Measurements from ENCODE around the gene UNC5CL. TPM values are rescaled to one million over a fixed set of nuclear protein-coding genes. Genes with fewer than 3 reads are reported as not detected.
"Not testable (repeated sequence)": the region's sequence is repeated elsewhere in the genome, so short reads cannot be mapped to it uniquely, and the experiment has no call there.

UNC5CL gene
- total RNA-seq, 2 donors from 2014 or later: 17.4 to 30.3 TPM

- H3K4me3 ChIP-seq; H3K27me3 ChIP-seq; H3K9me3 ChIP-seq; H3K36me3 ChIP-seq (replicated peaks in 1 of 2; ENCODE audit: insufficient read depth in 1 of 2, low read depth in 2 of 2); intact Hi-C loops (cut with DNase I); H3K27ac ChIP-seq: not testable (repeated sequence)
- DNase-seq (peak; percentile 69 to 76 (median 72)), ATAC-seq (peak; percentile 84)
- WGBS, 2 donors: 18 to 21% methylated on average over 7 of the region's 7 CpGs
- peaks cover 17% of the 10 kb centered on the region for H3K4me1 ChIP-seq
- peak; percentile 36 to 87 (median 69) for TF ChIP-seq CTCF (IDR thresholded peaks at IDR 0.05)
Observed at GRCh38 chr6:41006217-41006616, 32.8 kb downstream of the UNC5CL start.

DNA sequence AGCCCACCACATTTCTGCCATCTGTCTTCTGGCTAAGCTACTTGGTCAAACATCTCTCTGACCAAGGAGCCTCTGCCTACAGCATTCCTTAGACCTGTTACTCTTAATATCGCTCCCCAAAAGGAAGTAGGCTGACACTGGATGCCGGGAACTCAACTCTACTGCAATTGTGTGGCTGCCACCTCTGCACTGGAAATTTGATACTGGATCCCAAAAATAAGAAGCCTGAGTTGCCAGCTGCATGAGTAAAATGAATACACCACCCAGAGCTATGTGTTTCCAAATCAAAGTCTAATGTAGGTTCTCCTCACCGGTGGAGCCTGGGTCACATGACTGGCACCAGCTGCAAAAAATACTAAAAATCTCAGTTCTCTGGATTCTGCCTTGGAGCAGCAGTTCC is 36.9 kb downstream of the UNC5CL start:
- Histone ChIP-seq H3K36me3 (replicated peaks in 1 of 2; ENCODE audit: insufficient read depth in 1 of 2, low read depth in 2 of 2) (no peaks in the 10 kb centered on the region), H3K27me3 (no peaks in the 10 kb centered on the region), H3K4me3 (no peak overlapping the region), H3K27ac (no peak overlapping the region), H3K4me1 (peaks cover 49% of the 10 kb centered on the region), H3K9me3 (no peaks in the 10 kb centered on the region)
- DNase-seq (no peak), ATAC-seq (no peak)
- 63 to 73% methylated on average over 3 of the region's 3 CpGs for WGBS, 2 donors
- intact Hi-C loops (cut with DNase I): no loop called here
- TF ChIP-seq CTCF (IDR thresholded peaks at IDR 0.05) (no peak), POLR2A (IDR thresholded peaks at IDR 0.05) (no peak)

DNA sequence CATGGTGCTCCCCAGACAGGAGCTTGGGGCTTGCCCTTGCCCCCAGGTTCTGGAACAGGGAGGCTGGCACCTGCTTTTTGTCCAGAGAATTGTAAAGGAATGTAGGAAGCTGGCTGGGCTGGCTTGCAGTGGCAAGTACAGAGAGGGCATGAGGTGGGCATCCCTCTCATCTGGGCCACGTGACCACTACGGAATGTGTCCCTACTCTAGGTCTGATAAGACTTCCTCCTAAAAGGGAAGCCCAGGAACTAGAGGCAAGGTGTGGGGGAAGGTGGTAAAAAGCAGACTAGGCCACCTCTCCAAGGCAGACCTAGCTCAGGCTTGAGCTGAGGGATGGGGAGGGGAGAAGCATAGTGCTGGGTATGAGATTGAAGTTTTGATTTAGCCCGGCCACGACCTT is 38.8 kb downstream of the UNC5CL start:
- 71 to 81% methylated on average over 4 of the region's 4 CpGs for WGBS, 2 donors
- DNase-seq (peak in 2 of 4 donors; percentile 22), ATAC-seq (no peak)
- no peaks in the 10 kb centered on the region for H3K27me3 ChIP-seq
- H3K4me1 ChIP-seq: peaks cover 61% of the 10 kb centered on the region
- H3K36me3 ChIP-seq (replicated peaks in 1 of 2; ENCODE audit: insufficient read depth in 1 of 2, low read depth in 2 of 2): no peaks in the 10 kb centered on the region
- TF ChIP-seq POLR2A (IDR thresholded peaks at IDR 0.05) (no peak), CTCF (IDR thresholded peaks at IDR 0.05) (no peak)
- intact Hi-C loops (cut with DNase I): no loop called here
- peak overlapping the region in 3 of 4 donors; percentile 84 to 99 (median 92) for H3K27ac ChIP-seq
- H3K9me3 ChIP-seq: no peaks in the 10 kb centered on the region
- H3K4me3 ChIP-seq: no peak overlapping the region

DNA sequence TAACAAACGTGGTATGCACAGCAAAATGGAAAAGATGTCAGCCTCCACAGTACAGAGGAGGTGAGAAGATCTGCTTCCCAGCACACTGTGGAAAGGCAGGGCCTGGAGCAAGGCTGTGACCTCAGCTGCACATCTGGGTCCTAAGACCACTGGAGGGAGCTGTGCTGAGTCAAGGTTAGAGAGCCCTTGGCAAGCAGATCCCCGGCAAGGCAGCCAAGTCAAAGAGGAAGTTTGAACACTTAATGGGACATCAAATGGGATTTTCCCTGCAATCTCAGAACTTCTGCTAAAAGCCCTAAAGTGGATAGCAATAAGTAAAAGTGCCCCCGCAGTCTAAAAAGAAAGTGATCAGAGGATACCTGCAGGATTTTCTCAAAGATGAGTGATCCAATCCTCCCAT is 39.5 kb downstream of the UNC5CL start:
- no peaks in the 10 kb centered on the region for H3K27me3 ChIP-seq
- 25 to 34% methylated on average over 3 of the region's 3 CpGs for WGBS, 2 donors
- ATAC-seq: peak; percentile 13
- peak; percentile 71 to 90 (median 80) for DNase-seq
- H3K36me3 ChIP-seq (replicated peaks in 1 of 2; ENCODE audit: insufficient read depth in 1 of 2, low read depth in 2 of 2): no peaks in the 10 kb centered on the region
- intact Hi-C loops (cut with DNase I): no loop called here
- H3K9me3 ChIP-seq: no peaks in the 10 kb centered on the region
- TF ChIP-seq CTCF (IDR thresholded peaks at IDR 0.05) (peak in 5 of 7 experiments; percentile 20 to 57 (median 45)), POLR2A (IDR thresholded peaks at IDR 0.05) (no peak)
- H3K4me1 ChIP-seq: peaks cover 68% of the 10 kb centered on the region
- no peak overlapping the region for H3K4me3 ChIP-seq
- H3K27ac ChIP-seq: peak overlapping the region; percentile 7 to 99 (median 88)

GRCh38 chr6:40998661-40999060 is 40.4 kb downstream of the UNC5CL start:
- H3K27ac ChIP-seq: peak overlapping the region; percentile 66 to 99 (median 88)
- intact Hi-C loops (cut with DNase I): no loop called here
- WGBS, 2 donors: 31 to 42% methylated on average over 4 of the region's 4 CpGs
- TF ChIP-seq POLR2A (IDR thresholded peaks at IDR 0.05) (no peak), CTCF (IDR thresholded peaks at IDR 0.05) (no peak)
- H3K27me3 ChIP-seq: no peaks in the 10 kb centered on the region
- H3K36me3 ChIP-seq (replicated peaks in 1 of 2; ENCODE audit: insufficient read depth in 1 of 2, low read depth in 2 of 2): no peaks in the 10 kb centered on the region
- H3K4me1 ChIP-seq: peaks cover 77% of the 10 kb centered on the region
- DNase-seq (peak; percentile 22 to 37 (median 27)), ATAC-seq (peak; percentile 10)
- H3K9me3 ChIP-seq: no peaks in the 10 kb centered on the region
- H3K4me3 ChIP-seq: no peak overlapping the region
